Right lobe of liver (tissue), 6 donors: ENCODE results near the gene PAX4. TPM values are rescaled to one million over a fixed set of nuclear protein-coding genes. Genes with fewer than 3 reads are reported as not detected.

Source experiments
- ATAC-seq, 4 donors: fragments of 200-7000 bp; cut with Tn5 transposase; one replicate each; pipeline ENCODE4 v1.9.1; 2020; ENCODE audit warnings: mild to moderate bottlenecking in 4 of 4, moderate library complexity in 4 of 4
- DNase-seq, 3 donors: peaks; one replicate each; pipeline ENCODE4 v3.0.0-alpha.2; 2020
- H3K27ac ChIP-seq, 3 donors: fragments of 200-600 bp; one replicate each; pipeline ENCODE4 v1.8.0; 2022
- H3K27me3 ChIP-seq, 2 donors: fragments of 200-600 bp; one replicate each; pipeline ENCODE4 v1.8.0; 2022
- H3K36me3 ChIP-seq, 4 donors: fragments of 200-600 bp; sonication (generic) in 1 of 4; one replicate each; pipeline versions ENCODE4 v1.5.1 to v1.8.0; 2017 to 2022; ENCODE audit warnings: control low read depth in 1 of 4
- H3K4me1 ChIP-seq, 4 donors: fragments of 200-600 bp; sonication (generic) in 1 of 4; one replicate each; pipeline versions ENCODE4 v1.5.1 to v1.8.0; 2017 to 2022; ENCODE audit warnings: control low read depth in 1 of 4
- H3K4me3 ChIP-seq, 3 donors: fragments of 200-600 bp; one replicate each; pipeline ENCODE4 v1.8.0; 2022
- H3K9me3 ChIP-seq, 4 donors: fragments of 200-600 bp; sonication (generic) in 1 of 4; one replicate each; pipeline versions ENCODE4 v1.5.1 to v1.8.0; 2017 to 2022; ENCODE audit warnings: control low read depth in 1 of 4
- POLR2A ChIP-seq: fragments of 450-650 bp; IDR thresholded peaks from one replicate; pipeline ENCODE4 v1.6.1; 2017; ENCODE audit warnings: antibody characterized with exemption, mild to moderate bottlenecking
- WGBS: methylation state at CpG from one replicate; pipeline ENCODE4 v1.1.6; 2018; ENCODE audit warnings: low coverage, low lambda C conversion rate; ENCODE audit not compliant: insufficient coverage; ENCODE audit errors: missing lambda C conversion rate; 5-methylcytosine and 5-hydroxymethylcytosine counted together
- intact Hi-C, 2 donors: fragments of 100-400 bp; cut with DNase I; formaldehyde crosslinking; loops; one replicate each; pipeline versions ENCODE4 v1.11.2 to v1.14.1; 2022
- total RNA-seq, 6 experiments: library from RNA; depleted of rRNA in 2 of 6; stranded (reverse); fragments of >200 nt in 2 of 6; fragmentation: NEBNext Ultra II Directional in 3 of 6; extraction: Animal tissue kit (Norgen Biotek cat#: 25700) in 3 of 6; gene quantifications; one replicate each; pipeline versions ENCODE4 v1.1.0 to v1.2.4, GENCODE V29; 2016 to 2023
- TF ChIP-seq, protein P1 (sequence below), 4 donors: fragments of 200-600 bp in 3 of 4; fragments of 450-650 bp in 1 of 4; IDR thresholded peaks; one replicate each; pipeline versions ENCODE4 v1.5.1 to v1.8.0; 2016 to 2022; ENCODE audit warnings: antibody characterized with exemption in 4 of 4, mild to moderate bottlenecking in 2 of 4
- donor health status: DM: no; HTN: yes; CAD: no.
- donor health status: DM: no; HTN: no; CAD: no.
- donor health status: DM: no; HTN: no; CAD: no.
- donor health status: DM: no; HTN: yes; CAD: no.
- donor health status: DM: no; HTN: yes; CAD: no.

The PAX4 gene
- total RNA-seq, 6 experiments from 2014 or later = not detected

- no peak for ATAC-seq
- no peaks in the 10 kb centered on the region for H3K27me3 ChIP-seq
- intact Hi-C loops = no loop called here
These were observed 35.5 kb upstream of the PAX4 start for GRCh38 chr7:127653396-127653795.

GRCh38 chr7:127652333-127653248 is 34.6 kb upstream of the PAX4 start:
- no peaks in the 10 kb centered on the region for H3K36me3 ChIP-seq
- H3K9me3 ChIP-seq = no peaks in the 10 kb centered on the region
- H3K27ac ChIP-seq = peak overlapping the region; percentile 65 to 96 (median 69)
- no peak for DNase-seq
- H3K4me3 ChIP-seq = peak overlapping the region; percentile 86 to 98 (median 93)
- H3K27me3 ChIP-seq = no peaks in the 10 kb centered on the region
- intact Hi-C loops = no loop called here
- WGBS = 1% methylated on average over 23 of the region's 38 CpGs
- H3K4me1 ChIP-seq = peaks cover 0 to 30% (median 12%) of the 10 kb centered on the region in 4 donors
- ATAC-seq = no peak
- TF ChIP-seq, protein P1, sequence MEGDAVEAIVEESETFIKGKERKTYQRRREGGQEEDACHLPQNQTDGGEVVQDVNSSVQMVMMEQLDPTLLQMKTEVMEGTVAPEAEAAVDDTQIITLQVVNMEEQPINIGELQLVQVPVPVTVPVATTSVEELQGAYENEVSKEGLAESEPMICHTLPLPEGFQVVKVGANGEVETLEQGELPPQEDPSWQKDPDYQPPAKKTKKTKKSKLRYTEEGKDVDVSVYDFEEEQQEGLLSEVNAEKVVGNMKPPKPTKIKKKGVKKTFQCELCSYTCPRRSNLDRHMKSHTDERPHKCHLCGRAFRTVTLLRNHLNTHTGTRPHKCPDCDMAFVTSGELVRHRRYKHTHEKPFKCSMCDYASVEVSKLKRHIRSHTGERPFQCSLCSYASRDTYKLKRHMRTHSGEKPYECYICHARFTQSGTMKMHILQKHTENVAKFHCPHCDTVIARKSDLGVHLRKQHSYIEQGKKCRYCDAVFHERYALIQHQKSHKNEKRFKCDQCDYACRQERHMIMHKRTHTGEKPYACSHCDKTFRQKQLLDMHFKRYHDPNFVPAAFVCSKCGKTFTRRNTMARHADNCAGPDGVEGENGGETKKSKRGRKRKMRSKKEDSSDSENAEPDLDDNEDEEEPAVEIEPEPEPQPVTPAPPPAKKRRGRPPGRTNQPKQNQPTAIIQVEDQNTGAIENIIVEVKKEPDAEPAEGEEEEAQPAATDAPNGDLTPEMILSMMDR (IDR thresholded peaks at IDR 0.05) = no peak
- TF ChIP-seq POLR2A = no peak

More at GRCh38 chr7:127653396-127653795, 35.5 kb upstream of the PAX4 start:
- WGBS = 85% methylated on average over 4 of the region's 4 CpGs
- TF ChIP-seq, protein P1 (IDR thresholded peaks at IDR 0.05) = no peak
- no peak for TF ChIP-seq POLR2A
- no peaks in the 10 kb centered on the region for H3K36me3 ChIP-seq
- no peaks in the 10 kb centered on the region for H3K9me3 ChIP-seq
- peaks cover 0 to 31% (median 13%) of the 10 kb centered on the region in 4 donors for H3K4me1 ChIP-seq
- no peak for DNase-seq
- H3K4me3 ChIP-seq = peak overlapping the region; percentile 86 to 98 (median 93)
- H3K27ac ChIP-seq = no peak overlapping the region

- Histone ChIP-seq H3K27me3 (no peaks in the 10 kb centered on the region), H3K36me3 (no peaks in the 10 kb centered on the region), H3K4me1 (peaks cover 0 to 27% (median 12%) of the 10 kb centered on the region in 4 donors), H3K27ac (peak within 1 kb of the TSS; percentile 96 to 99 (median 96)), H3K4me3 (peak within 1 kb of the TSS; percentile 86 to 98 (median 93)), H3K9me3 (no peaks in the 10 kb centered on the region)
- intact Hi-C loops = no loop called here
- 0% methylated on average over 22 of the region's 67 CpGs for WGBS
- ATAC-seq (peak; percentile 94 to 97 (median 96)), DNase-seq (peak; percentile 99 to 100 (median 100))
- TF ChIP-seq POLR2A = peak; percentile 88
- TF ChIP-seq, protein P1 (IDR thresholded peaks at IDR 0.05) = no peak
These were observed 33.8 kb upstream of the PAX4 start, which contains the start of gene SND1 for GRCh38 chr7:127651556-127652332. TSS of gene SND1 (plus strand) at chr7:127652194. CDS start at chr7:127652374, 180 bp downstream.

- Histone ChIP-seq H3K9me3 (no peaks in the 10 kb centered on the region), H3K4me1 (peaks cover 0 to 27% (median 12%) of the 10 kb centered on the region in 4 donors), H3K27me3 (no peaks in the 10 kb centered on the region), H3K36me3 (no peaks in the 10 kb centered on the region), H3K27ac (peak overlapping the region; percentile 96 to 99 (median 96)), H3K4me3 (peak overlapping the region; percentile 52 to 98 (median 93))
- DNase-seq (no peak), ATAC-seq (peak; percentile 16 to 45 (median 34))
- TF ChIP-seq, protein P1 (IDR thresholded peaks at IDR 0.05) = no peak
- TF ChIP-seq POLR2A = no peak
- intact Hi-C loops = no loop called here
- 32% methylated on average over 25 of the region's 29 CpGs for WGBS
These were observed 33.1 kb upstream of the PAX4 start for GRCh38 chr7:127650847-127651555.
